GM19193 (cell line): ENCODE results near the gene SOHLH1.

ENCODE experiments used
- POLR2A ChIP-seq: IDR thresholded peaks from 4 replicates; pipeline ENCODE4 v1.6.1; 2011; ENCODE audit not compliant: insufficient read depth, insufficient read length; ENCODE audit errors: extremely low read depth

SOHLH1 gene

GRCh38 chr9:135715056-135715595 lies 15.8 kb upstream of the SOHLH1 start:
- TF ChIP-seq POLR2A = no peak

- no peak for TF ChIP-seq POLR2A
Measured at GRCh38 chr9:135714242-135715055, 15.2 kb upstream of the SOHLH1 start.

GRCh38 chr9:135712613-135713295 lies 13.5 kb upstream of the SOHLH1 start:
- TF ChIP-seq POLR2A = no peak

- no peak for TF ChIP-seq POLR2A
Measured at GRCh38 chr9:135711881-135712280, 12.6 kb upstream of the SOHLH1 start.

- TF ChIP-seq POLR2A = no peak
Measured at GRCh38 chr9:135711391-135711790, 12.1 kb upstream of the SOHLH1 start.

GRCh38 chr9:135708164-135708563 lies 8.9 kb upstream of the SOHLH1 start:
- TF ChIP-seq POLR2A = no peak

GRCh38 chr9:135707252-135708138 lies 8.2 kb upstream of the SOHLH1 start:
- no peak for TF ChIP-seq POLR2A

GRCh38 chr9:135706288-135706687 lies 7.0 kb upstream of the SOHLH1 start:
- no peak for TF ChIP-seq POLR2A

- no peak for TF ChIP-seq POLR2A
Measured at GRCh38 chr9:135705376-135705775, 6.1 kb upstream of the SOHLH1 start.

GRCh38 chr9:135704483-135704882 lies 5.2 kb upstream of the SOHLH1 start:
- no peak for TF ChIP-seq POLR2A

- TF ChIP-seq POLR2A = no peak
Measured at GRCh38 chr9:135703726-135704125, 4.4 kb upstream of the SOHLH1 start.

GRCh38 chr9:135701959-135702721 lies 2.9 kb upstream of the SOHLH1 start, which contains the start of gene KCNT1:
TSS of gene KCNT1 (plus strand) at chr9:135702185. CDS start at chr9:135702259, 74 bp downstream.
- no peak for TF ChIP-seq POLR2A

GRCh38 chr9:135701067-135701958 lies 2.0 kb upstream of the SOHLH1 start:
- no peak for TF ChIP-seq POLR2A
